GM18502 (cell line): Measurements from ENCODE around the gene NES.

Source experiments
- ATAC-seq: cut with Tn5 transposase; IDR thresholded peaks from one replicate; pipeline ENCODE4 v1.9.1; 2021; ENCODE audit warnings: mild to moderate bottlenecking; ENCODE audit not compliant: unreplicated experiment, poor library complexity

NES gene

GRCh38 chr1:156664767-156665411, 12.3 kb downstream of the NES start:
- ATAC-seq: no peak

GRCh38 chr1:156664046-156664766, 13.0 kb downstream of the NES start:
- ATAC-seq: no peak

- ATAC-seq: no peak
Observed at GRCh38 chr1:156663178-156663577, 14.0 kb downstream of the NES start.

GRCh38 chr1:156662800-156663055, 14.5 kb downstream of the NES start:
- ATAC-seq: no peak

GRCh38 chr1:156662005-156662799, 15.0 kb downstream of the NES start:
- no peak for ATAC-seq

- no peak for ATAC-seq
Observed at GRCh38 chr1:156660752-156661112, 16.5 kb downstream of the NES start.

- ATAC-seq: peak; percentile 73
Observed at GRCh38 chr1:156659988-156660751, 17.0 kb downstream of the NES start.

GRCh38 chr1:156659661-156659987, 17.6 kb downstream of the NES start:
- peak; percentile 4 for ATAC-seq

GRCh38 chr1:156658945-156659574, 18.1 kb downstream of the NES start:
- ATAC-seq: no peak

GRCh38 chr1:156658496-156658895, 18.7 kb downstream of the NES start:
- ATAC-seq: no peak

- no peak for ATAC-seq
Observed at GRCh38 chr1:156657741-156658319, 19.4 kb downstream of the NES start.

GRCh38 chr1:156656806-156657740, 20.1 kb downstream of the NES start:
- ATAC-seq: no peak

- no peak for ATAC-seq
Observed at GRCh38 chr1:156655904-156656516, 21.2 kb downstream of the NES start.

- ATAC-seq: no peak
Observed at GRCh38 chr1:156655151-156655903, 21.9 kb downstream of the NES start.

- ATAC-seq: no peak
Observed at GRCh38 chr1:156654700-156655099, 22.5 kb downstream of the NES start.

GRCh38 chr1:156652992-156653355, 24.2 kb downstream of the NES start:
- no peak for ATAC-seq

- no peak for ATAC-seq
Observed at GRCh38 chr1:156652131-156652991, 24.8 kb downstream of the NES start.
